A673 (cell line): ENCODE data around the gene PAQR9. TPM values are rescaled to one million over a fixed set of nuclear protein-coding genes. Genes with fewer than 3 reads are reported as not detected.

ENCODE experiments used
- BruUV-seq: library from RNA; stranded (reverse); fragments of 400-500 nt; replicated peaks from 2 replicates; lab custom pipeline; 2021; lab: Mats Ljungman, UMichigan
- CTCF ChIA-PET: fragments of 300-600 bp; sonication (Branson Sonifier 250); formaldehyde crosslinking; loops from one replicate; lab custom pipeline; 2022; ENCODE audit warnings: antibody characterized with exemption; lab: Charles Lee
- POLR2A ChIA-PET: fragments of 300-600 bp; sonication (Branson Sonifier 250); formaldehyde crosslinking; loops from one replicate; lab custom pipeline; 2022; ENCODE audit warnings: antibody characterized with exemption; ENCODE audit not compliant: low non-redundant PET; lab: Charles Lee
- DNase-seq: peaks from one replicate; pipeline ENCODE4 v3.0.0-alpha.2; 2015; ENCODE audit warnings: low spot score
- H3K27ac ChIP-seq: fragments of 200-600 bp; sonication (generic); 2 replicates; pipeline ENCODE4 v1.5.1; 2016; ENCODE audit warnings: mixed run types, low read depth, mild to moderate bottlenecking, mixed read lengths, antibody characterized with exemption, low read length; ENCODE audit not compliant: poor library complexity, severe bottlenecking
- H3K27me3 ChIP-seq: fragments of 200-600 bp; sonication (generic); replicated peaks from 2 replicates; pipeline ENCODE4 v1.6.1; 2017; ENCODE audit warnings: mixed run types, low read depth, mild to moderate bottlenecking, mixed read lengths, antibody characterized with exemption, low read length; ENCODE audit not compliant: insufficient read depth, poor library complexity
- H3K36me3 ChIP-seq: fragments of 200-600 bp; sonication (generic); 2 replicates; pipeline ENCODE4 v1.6.1; 2016; ENCODE audit warnings: mixed run types, mild to moderate bottlenecking, mixed read lengths, antibody characterized with exemption, low read length; ENCODE audit not compliant: insufficient read depth, poor library complexity, severe bottlenecking
- H3K4me1 ChIP-seq: fragments of 200-600 bp; sonication (generic); 2 replicates; pipeline ENCODE4 v1.6.1; 2017; ENCODE audit warnings: mixed run types, mild to moderate bottlenecking, mixed read lengths, antibody characterized with exemption, low read length; ENCODE audit not compliant: insufficient read depth, poor library complexity, severe bottlenecking
- H3K4me3 ChIP-seq: fragments of 200-600 bp; sonication (generic); 2 replicates; pipeline ENCODE4 v1.5.1; 2016; ENCODE audit warnings: low read depth, mixed run types, mild to moderate bottlenecking, mixed read lengths, low read length; ENCODE audit not compliant: poor library complexity, severe bottlenecking
- H3K9me3 ChIP-seq: fragments of 200-600 bp; sonication (generic); 2 replicates; pipeline ENCODE4 v1.6.1; 2016; ENCODE audit warnings: mixed run types, low read depth, mild to moderate bottlenecking, mixed read lengths, antibody characterized with exemption, low read length; ENCODE audit not compliant: poor library complexity, severe bottlenecking
- CTCF ChIP-seq: fragments of 300-800, 200-600 bp; sonication (generic); conservative IDR thresholded peaks from 2 replicates; pipeline ENCODE4 v1.5.1; 2017; ENCODE audit warnings: low read depth, mild to moderate bottlenecking, antibody characterized with exemption, low read length, moderate library complexity, mixed read lengths
- EZH2 ChIP-seq: fragments of 200-600 bp; sonication (generic); IDR thresholded peaks from 2 replicates; pipeline ENCODE4 v1.6.1; 2017; ENCODE audit warnings: borderline replicate concordance, low read depth, mild to moderate bottlenecking, mixed read lengths, antibody characterized with exemption, low read length; ENCODE audit not compliant: poor library complexity, severe bottlenecking
- intact Hi-C: fragments of 100-400 bp; cut with micrococcal nuclease; formaldehyde crosslinking; loops from one replicate; pipeline ENCODE4 v1.10.0; 2022; ENCODE audit not compliant: unreplicated experiment
- total RNA-seq: library from RNA; stranded (reverse); gene quantifications from 2 replicates; pipeline ENCODE4 v1.2.3, GENCODE V29; 2021

Gene PAQR9
- total RNA-seq, 1 experiment from 2014 or later = 0.19 TPM

DNA sequence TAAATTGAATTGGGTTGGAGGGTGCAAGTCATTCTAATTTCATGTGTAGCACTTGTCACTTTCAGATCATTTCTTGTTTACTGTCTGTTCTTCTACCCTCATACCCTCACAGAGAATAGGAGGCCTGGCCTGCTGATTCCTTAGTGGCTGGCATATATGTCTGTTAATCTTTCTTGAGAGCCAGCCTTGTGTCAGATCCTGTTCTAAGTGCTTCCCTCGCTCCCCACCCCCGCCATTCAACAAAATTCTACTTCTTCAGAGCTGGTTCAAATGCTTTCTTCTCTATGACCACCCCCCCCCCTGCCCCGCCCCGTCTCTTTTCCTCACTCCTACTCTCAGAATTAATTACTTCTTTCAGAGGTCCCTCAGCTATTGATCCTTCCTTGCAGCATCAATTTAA is 36.4 kb upstream of the PAQR9 start:
- CTCF ChIA-PET = no interaction called here
- H3K27ac ChIP-seq = no peak overlapping the region

GRCh38 chr3:142998439-142998838 is 35.0 kb upstream of the PAQR9 start:
- H3K27ac ChIP-seq = no peak overlapping the region
- H3K36me3 ChIP-seq = no peaks in the 10 kb centered on the region
- intact Hi-C loops = no loop called here
- H3K27me3 ChIP-seq = no peaks in the 10 kb centered on the region
- no peak for DNase-seq
- no peaks in the 10 kb centered on the region for H3K9me3 ChIP-seq
- no peak overlapping the region for H3K4me3 ChIP-seq
- BruUV-seq = no TSS peak
- ChIA-PET CTCF (no interaction called here), POLR2A (no interaction called here)
- peaks cover 6% of the 10 kb centered on the region for H3K4me1 ChIP-seq
- no peak for TF ChIP-seq CTCF
- TF ChIP-seq EZH2 = no peak

More for the DNA sequence above, 36.4 kb upstream of the PAQR9 start:
- H3K4me3 ChIP-seq = peak overlapping the region; percentile 85
- H3K27me3 ChIP-seq = no peaks in the 10 kb centered on the region
- H3K36me3 ChIP-seq = no peaks in the 10 kb centered on the region
- H3K9me3 ChIP-seq = no peaks in the 10 kb centered on the region
- TF ChIP-seq EZH2 = no peak
- TF ChIP-seq CTCF = no peak
- POLR2A ChIA-PET = no interaction called here
- no peak for DNase-seq
- H3K4me1 ChIP-seq = peaks cover 6% of the 10 kb centered on the region
- intact Hi-C loops = loop anchor here (5.0 kb wide), 1 partner anchor 423 kb away; the partner anchor contains the start of gene ATR
- no TSS peak for BruUV-seq

DNA sequence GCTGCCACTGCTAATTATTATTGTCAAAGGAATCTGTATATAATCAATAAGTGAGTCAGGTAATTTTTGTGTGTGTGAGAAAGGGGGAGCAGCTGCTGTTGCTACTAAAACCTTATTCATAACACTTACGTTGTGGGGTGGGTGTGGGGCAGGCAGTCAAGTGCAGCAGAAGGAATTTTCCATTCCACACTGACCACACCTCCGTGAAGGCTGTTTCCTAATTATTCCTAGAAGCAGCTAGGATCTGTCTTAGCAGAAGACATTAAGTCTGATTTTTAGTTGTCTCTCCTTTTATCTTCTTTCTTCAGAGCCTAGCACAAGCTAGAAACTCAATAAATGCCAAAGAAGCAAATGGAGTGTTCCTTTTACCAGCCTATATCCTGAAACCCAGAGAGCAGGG is 33.9 kb upstream of the PAQR9 start:
- DNase-seq = no peak
- Histone ChIP-seq H3K27me3 (no peaks in the 10 kb centered on the region), H3K9me3 (no peaks in the 10 kb centered on the region), H3K4me1 (peaks cover 6% of the 10 kb centered on the region), H3K36me3 (no peaks in the 10 kb centered on the region), H3K4me3 (no peak overlapping the region), H3K27ac (no peak overlapping the region)
- no peak for TF ChIP-seq CTCF
- TF ChIP-seq EZH2 = no peak
- CTCF ChIA-PET = no interaction called here
- no TSS peak for BruUV-seq
- intact Hi-C loops = no loop called here
- POLR2A ChIA-PET = no interaction called here
